Activated naive CD8-positive, alpha-beta T cell treated with anti-CD3 and anti-CD28 coated beads, Interleukin-2, amount 50 U/mL, for 24 hours (primary cell): ENCODE data around the gene SLC25A21.

Source experiments
- ATAC-seq: fragments of 150-1000 bp; cut with Tn5 transposase; one replicate; pipeline ENCODE4 v1.10.0; 2021
- DNase-seq: peaks from one replicate; pipeline ENCODE4 v3.0.0; 2021
- H3K27ac Mint-ChIP-seq: one replicate; pipeline ENCODE4 v1.8.0; 2021; ENCODE audit warnings: mild to moderate bottlenecking, mixed read lengths
- H3K27me3 Mint-ChIP-seq: one replicate; pipeline ENCODE4 v1.8.0; 2021; ENCODE audit warnings: mixed read lengths
- H3K36me3 Mint-ChIP-seq: one replicate; pipeline ENCODE4 v1.8.0; 2021; ENCODE audit warnings: low read depth, mixed read lengths
- H3K4me1 Mint-ChIP-seq: one replicate; pipeline ENCODE4 v1.8.0; 2021; ENCODE audit warnings: mixed read lengths
- H3K4me3 Mint-ChIP-seq: one replicate; pipeline ENCODE4 v1.8.0; 2021; ENCODE audit warnings: mild to moderate bottlenecking, moderate library complexity, mixed read lengths
- H3K9me3 Mint-ChIP-seq: one replicate; pipeline ENCODE4 v1.8.0; 2021; ENCODE audit warnings: mixed read lengths

Gene SLC25A21

DNA sequence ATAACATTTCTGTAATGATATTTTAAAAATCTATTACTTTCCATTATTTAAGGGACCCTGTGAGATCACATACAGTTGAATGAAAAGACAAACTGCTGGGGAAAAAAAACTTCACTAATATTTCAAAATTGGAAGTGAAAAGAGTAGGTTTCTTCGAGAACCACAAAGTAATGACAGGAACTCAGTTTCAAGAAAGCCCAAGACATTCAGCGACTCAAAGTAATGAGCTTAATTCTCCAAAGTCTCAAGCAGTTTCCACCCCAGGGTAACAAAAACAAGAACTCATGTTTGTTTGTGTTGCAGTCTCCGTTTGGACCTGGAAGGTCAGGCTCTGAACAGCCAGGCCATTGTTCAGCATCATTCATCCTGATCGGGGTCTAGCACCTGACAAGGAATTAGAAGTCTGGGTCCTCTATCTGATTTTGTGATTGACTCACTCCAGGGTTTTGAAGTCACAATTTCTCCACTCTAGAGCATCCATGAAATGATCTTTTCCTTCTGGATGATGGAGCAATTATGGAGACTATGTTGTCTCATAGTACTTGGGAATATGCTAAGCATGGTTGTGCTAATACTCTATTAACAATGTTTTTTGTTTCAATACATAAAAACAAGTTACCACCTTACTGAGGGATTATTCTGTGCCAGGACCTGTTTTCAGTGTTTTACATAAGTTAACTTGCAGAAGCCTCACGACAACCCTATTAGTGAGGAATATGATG, 126.9 kb downstream of the SLC25A21 start:
- Mint-ChIP-seq H3K4me1 (no peaks in the 10 kb centered on the region), H3K27ac (no peak overlapping the region), H3K9me3 (no peaks in the 10 kb centered on the region), H3K4me3 (no peak overlapping the region), H3K27me3 (no peaks in the 10 kb centered on the region), H3K36me3 (no peaks in the 10 kb centered on the region)
- no peak for ATAC-seq
- DNase-seq = no peak

DNA sequence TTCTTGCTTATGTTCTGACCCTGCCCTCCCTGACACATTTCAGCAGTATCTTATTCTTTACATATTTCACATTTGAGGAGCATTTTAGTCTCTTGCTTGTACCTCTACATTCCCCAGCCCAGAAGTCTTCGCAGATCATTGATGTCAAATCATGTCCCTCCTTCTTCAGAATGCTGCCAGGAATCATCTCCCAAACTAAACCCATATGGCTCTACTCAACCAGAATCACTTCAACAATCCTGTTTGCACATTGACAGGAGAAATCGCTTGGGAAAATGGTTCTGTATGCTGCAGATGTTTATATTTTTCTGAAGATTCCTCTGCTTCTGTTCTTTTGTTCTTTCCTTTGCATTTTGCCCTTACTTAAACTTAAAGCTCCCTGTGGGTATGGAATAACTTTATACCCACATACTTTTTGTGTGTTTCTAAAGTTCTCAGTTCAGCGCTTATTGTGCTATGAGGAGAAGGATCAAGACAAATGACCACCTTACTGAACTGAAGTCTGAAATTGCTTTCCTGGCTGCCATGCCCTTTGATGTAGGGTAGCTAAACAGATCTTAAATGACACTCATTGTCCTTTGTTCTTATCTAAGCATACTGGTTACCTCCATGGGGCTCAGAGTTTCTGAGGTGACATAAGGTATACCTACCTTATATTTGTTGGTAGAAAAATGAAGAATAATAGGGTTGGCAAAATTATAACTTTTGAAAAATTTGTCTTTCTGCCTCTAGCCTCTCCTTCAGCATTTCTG, 134.6 kb downstream of the SLC25A21 start:
- Mint-ChIP-seq H3K9me3 (peaks cover 5% of the 10 kb centered on the region), H3K27me3 (no peaks in the 10 kb centered on the region), H3K4me3 (no peak overlapping the region), H3K4me1 (no peaks in the 10 kb centered on the region), H3K36me3 (no peaks in the 10 kb centered on the region), H3K27ac (no peak overlapping the region)
- DNase-seq (no peak), ATAC-seq (no peak)

DNA sequence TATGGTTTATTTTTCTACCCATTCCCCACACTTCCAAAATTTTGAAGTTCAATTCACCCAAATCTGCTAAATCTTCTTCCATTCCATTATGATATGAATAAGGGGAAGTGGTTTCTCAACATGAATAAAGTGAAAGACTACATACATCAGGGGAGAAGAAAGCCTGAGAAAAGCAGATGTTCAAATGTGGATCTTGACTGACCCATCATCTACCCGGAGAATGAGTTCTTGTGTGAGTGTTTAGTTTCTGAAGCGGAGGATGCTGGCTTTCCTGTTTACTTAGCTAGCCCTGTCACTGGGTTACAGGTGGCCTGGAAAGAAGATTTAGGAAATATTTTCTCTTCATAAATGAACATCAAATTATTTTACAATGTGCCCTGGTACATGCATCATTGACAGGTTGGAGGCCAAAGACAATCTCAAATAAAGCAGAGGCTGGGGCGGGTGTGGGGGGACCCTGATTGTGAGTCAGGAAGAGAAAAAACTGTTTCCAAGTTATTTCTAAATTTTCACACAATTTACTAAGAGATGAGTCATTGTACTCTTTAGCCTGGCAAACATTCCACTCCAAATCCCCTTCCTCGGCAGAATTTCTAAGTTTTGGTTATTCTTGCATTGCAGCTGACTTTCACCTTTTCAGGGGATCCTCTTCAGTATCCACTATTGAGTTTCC, 135.6 kb downstream of the SLC25A21 start:
- H3K4me3 Mint-ChIP-seq = no peak overlapping the region
- ATAC-seq (no peak), DNase-seq (no peak)
- no peak overlapping the region for H3K27ac Mint-ChIP-seq
- no peaks in the 10 kb centered on the region for H3K36me3 Mint-ChIP-seq
- H3K27me3 Mint-ChIP-seq = no peaks in the 10 kb centered on the region
- H3K4me1 Mint-ChIP-seq = no peaks in the 10 kb centered on the region
- peaks cover 5% of the 10 kb centered on the region for H3K9me3 Mint-ChIP-seq

DNA sequence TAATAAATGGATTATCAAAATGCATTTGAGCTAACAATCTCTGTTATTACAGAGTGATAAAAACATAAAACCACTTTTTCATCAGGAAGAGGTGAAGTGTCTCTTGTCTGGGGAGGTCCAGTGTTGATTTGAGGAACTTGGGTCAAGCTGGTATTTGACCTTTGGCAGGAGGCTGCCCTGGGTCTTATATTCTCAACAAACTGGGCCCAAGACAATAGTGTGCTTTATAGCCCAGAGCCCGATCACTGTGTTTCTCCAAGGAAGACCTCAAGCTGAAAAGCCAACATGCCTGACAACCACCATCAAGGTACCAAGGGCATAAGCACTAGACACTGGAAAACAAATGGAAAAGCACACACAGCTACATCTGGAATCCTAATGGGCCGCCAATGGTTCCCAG, 137.0 kb downstream of the SLC25A21 start:
- H3K4me3 Mint-ChIP-seq = no peak overlapping the region
- H3K9me3 Mint-ChIP-seq = peaks cover 5% of the 10 kb centered on the region
- H3K27ac Mint-ChIP-seq = no peak overlapping the region
- H3K36me3 Mint-ChIP-seq = no peaks in the 10 kb centered on the region
- ATAC-seq (no peak), DNase-seq (no peak)
- no peaks in the 10 kb centered on the region for H3K27me3 Mint-ChIP-seq
- no peaks in the 10 kb centered on the region for H3K4me1 Mint-ChIP-seq

DNA sequence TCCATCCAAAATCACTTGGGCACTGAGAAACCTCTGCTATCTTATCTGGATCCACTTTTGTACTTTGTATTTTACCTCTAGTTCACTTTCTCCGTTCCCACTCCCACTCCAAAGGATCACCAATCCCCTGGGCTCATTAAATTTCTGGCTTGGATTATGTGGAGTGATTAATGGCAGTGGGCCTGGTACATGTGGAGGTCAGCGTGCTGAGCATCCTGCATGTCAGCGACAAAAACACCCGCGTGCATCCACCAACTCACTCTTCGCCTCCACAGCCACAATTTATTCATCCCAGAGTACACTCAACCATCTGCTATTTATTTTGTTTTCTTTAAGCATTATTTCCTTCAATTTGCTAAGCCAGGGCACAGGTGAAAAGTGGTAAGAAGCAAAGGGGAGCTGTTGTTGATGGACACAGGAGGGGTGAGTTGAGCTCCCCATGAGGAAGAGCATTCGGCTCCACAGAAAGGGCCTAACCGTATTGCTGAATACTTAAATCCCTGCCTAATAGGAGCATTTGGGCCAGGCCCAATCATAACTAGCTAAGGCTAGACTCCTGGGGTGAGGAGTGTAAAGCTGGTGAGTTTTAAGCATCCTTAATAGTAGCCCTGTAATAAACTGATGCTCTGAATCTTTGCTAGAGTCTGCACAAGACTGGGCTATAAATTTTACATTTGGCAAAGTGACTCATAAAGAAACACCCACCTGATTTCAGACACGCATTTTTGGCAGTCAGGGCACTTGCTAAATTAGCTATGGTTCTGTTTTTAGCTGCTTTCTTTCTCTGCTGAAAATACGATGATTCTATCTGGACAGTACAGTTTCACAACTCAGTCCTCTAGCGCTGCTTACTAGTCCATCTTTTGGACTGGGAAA, 137.8 kb downstream of the SLC25A21 start:
- ATAC-seq (no peak), DNase-seq (no peak)
- Mint-ChIP-seq H3K9me3 (peaks cover 4% of the 10 kb centered on the region), H3K4me1 (no peaks in the 10 kb centered on the region), H3K27ac (no peak overlapping the region), H3K27me3 (no peaks in the 10 kb centered on the region), H3K4me3 (no peak overlapping the region), H3K36me3 (no peaks in the 10 kb centered on the region)

DNA sequence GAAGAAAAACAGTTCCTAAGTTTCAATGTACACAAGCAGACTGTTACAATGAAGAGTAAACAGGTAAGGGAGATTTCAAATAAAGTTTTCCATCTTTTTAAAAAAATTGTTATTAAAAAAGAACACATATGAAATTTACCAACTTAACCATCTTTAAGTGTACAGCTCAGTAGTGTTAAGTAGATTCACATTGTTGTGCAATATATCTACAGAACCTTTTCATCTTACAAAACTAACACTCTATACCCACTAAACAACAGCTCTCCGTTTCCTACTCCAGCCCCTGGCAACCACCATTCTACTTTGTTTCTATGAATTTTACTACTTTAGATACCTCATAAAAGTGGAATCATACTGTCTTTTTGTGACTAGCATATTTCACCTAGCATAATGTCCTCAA, 139.5 kb downstream of the SLC25A21 start:
- no peak overlapping the region for H3K27ac Mint-ChIP-seq
- no peaks in the 10 kb centered on the region for H3K4me1 Mint-ChIP-seq
- DNase-seq (no peak), ATAC-seq (no peak)
- no peaks in the 10 kb centered on the region for H3K9me3 Mint-ChIP-seq
- no peak overlapping the region for H3K4me3 Mint-ChIP-seq
- no peaks in the 10 kb centered on the region for H3K27me3 Mint-ChIP-seq
- no peaks in the 10 kb centered on the region for H3K36me3 Mint-ChIP-seq

DNA sequence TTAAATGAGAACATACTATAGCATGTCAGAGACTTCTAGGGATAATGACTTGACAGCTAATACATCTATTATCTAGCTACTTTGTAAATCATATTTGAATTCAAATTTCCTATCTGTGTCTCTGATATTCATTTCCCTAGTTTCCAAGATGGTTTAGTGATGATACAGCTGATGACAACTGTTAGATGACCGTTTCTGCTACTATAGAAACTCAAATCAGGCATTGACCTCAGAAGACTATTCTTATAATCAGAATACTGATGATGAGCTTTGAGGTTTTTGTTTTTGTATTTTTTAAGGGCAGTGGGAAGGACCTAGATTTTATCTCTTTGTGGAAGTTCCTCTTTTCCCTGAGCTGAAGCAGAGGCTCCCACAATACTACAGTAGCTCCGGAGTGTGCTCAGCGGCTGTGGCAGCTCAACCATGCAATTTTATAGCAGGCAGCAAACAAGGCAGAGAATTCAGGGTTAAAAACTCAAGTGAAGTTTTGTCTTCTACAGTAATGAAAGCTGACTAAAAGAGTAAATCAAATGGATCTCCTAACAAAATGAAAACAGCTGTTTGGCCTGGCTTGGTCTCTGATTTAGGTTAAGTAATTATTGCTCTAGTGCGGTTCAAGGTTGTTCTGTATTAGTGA, 145.1 kb downstream of the SLC25A21 start:
- no peaks in the 10 kb centered on the region for H3K27me3 Mint-ChIP-seq
- H3K4me1 Mint-ChIP-seq = no peaks in the 10 kb centered on the region
- ATAC-seq (no peak), DNase-seq (no peak)
- no peak overlapping the region for H3K4me3 Mint-ChIP-seq
- peaks cover 3% of the 10 kb centered on the region for H3K9me3 Mint-ChIP-seq
- no peaks in the 10 kb centered on the region for H3K36me3 Mint-ChIP-seq
- H3K27ac Mint-ChIP-seq = no peak overlapping the region

DNA sequence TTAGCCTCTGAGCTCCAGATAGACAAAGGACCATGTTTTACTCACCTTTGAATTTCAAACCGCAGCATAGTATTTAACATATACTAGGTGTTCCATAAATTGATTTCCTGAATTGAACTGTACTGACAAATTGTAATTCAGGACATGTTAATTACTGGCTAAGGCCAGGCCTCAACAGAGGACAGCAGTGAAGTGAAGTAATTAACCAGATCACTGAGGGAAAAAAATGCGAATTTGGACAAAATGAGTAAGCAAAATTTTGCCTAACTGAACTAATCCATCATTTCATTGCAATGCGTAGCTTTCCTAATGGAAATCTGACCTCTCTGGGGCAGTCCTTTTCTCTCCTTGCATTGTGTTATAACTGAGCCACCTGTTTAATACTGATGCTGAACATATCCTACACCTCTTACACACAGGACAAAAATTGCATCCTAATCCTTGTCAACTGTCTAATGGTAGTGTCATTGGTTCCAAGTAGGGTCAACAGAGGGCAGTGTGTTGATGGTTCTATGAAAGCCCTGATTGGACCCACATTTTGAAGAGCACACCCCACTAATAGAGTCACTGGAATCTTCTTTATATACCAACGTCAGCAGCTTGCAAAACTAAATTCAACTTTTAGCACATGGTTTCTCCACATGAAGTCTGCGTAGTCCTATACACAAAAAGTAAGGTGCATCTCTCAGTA, 148.4 kb downstream of the SLC25A21 start:
- Mint-ChIP-seq H3K4me3 (no peak overlapping the region), H3K36me3 (no peaks in the 10 kb centered on the region), H3K27ac (no peak overlapping the region), H3K9me3 (peaks cover 3% of the 10 kb centered on the region), H3K4me1 (no peaks in the 10 kb centered on the region), H3K27me3 (no peaks in the 10 kb centered on the region)
- ATAC-seq (no peak), DNase-seq (no peak)

DNA sequence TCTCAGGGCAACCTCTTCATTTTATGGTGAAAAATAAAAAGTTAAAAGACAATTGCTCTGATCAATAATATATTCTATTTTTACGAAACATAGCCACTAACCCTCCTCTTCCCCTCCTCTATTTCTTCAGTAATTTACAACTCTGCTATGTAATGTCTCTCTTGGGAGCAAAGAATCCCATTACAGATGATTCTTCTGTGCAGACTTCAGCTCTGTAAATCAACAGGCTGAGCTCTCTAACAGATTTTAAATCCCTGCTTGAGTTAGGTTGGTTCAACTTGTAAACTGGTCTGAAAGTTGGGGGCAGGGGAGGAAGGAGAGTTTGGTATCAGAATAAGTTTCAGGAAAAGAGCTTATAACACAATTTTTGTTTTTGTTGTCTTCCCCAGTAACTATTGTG, 151.0 kb downstream of the SLC25A21 start:
- H3K4me3 Mint-ChIP-seq = no peak overlapping the region
- no peaks in the 10 kb centered on the region for H3K4me1 Mint-ChIP-seq
- ATAC-seq = no peak
- no peak overlapping the region for H3K27ac Mint-ChIP-seq
- DNase-seq = no peak
- H3K9me3 Mint-ChIP-seq = peaks cover 3% of the 10 kb centered on the region
- H3K36me3 Mint-ChIP-seq = no peaks in the 10 kb centered on the region
- H3K27me3 Mint-ChIP-seq = no peaks in the 10 kb centered on the region

DNA sequence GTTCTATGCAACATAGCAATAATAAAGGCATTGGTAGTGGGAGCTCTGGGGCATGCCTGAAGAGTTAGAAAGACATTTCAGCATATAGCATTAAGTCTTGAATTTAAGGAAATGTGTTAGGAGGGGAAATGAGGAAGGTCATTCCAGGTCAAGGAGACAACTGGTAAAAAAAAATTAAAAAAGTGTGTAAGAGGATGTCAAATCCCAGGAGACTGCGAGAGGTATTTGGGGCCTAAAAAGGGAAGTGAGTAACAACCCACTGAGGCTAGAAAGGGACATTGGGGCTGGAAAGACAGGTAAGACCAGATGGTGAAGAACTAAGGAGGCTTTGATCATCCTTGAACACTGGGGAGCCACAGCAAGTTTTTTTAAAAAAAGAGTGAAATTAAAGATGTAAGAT, 152.9 kb downstream of the SLC25A21 start:
- Mint-ChIP-seq H3K4me3 (no peak overlapping the region), H3K36me3 (no peaks in the 10 kb centered on the region), H3K27me3 (no peaks in the 10 kb centered on the region), H3K9me3 (peaks cover 3% of the 10 kb centered on the region), H3K4me1 (no peaks in the 10 kb centered on the region), H3K27ac (no peak overlapping the region)
- DNase-seq (no peak), ATAC-seq (no peak)

DNA sequence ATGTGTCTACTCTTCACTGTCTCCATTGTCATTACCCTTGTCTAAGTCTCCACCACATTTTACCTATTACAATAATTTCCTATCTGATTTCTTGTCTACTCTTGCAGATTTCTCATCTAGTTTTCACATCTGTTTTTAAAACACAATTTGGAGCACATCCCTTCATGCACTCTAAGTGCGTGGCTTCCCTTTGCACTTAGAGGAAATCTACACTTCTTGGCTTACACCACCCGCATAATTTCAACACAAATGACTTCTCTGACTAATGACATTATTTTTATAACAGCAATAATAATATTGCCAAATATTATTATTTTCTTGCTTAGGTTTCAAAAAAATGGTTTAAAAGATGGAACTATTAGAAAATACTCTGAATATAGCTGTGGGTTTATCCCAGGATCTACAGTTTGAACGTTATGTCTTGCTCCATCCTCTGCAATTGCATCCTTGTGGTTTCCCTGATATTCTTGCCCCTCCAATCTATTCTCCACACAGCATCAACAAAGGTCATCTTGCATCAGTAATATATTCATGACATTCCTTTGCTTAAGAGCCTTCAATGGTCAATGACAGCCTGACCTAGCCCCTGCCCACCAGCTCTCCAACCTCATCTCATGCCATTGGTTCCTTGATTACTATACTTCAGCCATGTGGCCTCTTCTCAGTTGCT, 153.7 kb downstream of the SLC25A21 start:
- H3K4me1 Mint-ChIP-seq = no peaks in the 10 kb centered on the region
- H3K27me3 Mint-ChIP-seq = no peaks in the 10 kb centered on the region
- no peak overlapping the region for H3K27ac Mint-ChIP-seq
- H3K4me3 Mint-ChIP-seq = no peak overlapping the region
- no peak for DNase-seq
- H3K36me3 Mint-ChIP-seq = no peaks in the 10 kb centered on the region
- ATAC-seq = no peak
- no peaks in the 10 kb centered on the region for H3K9me3 Mint-ChIP-seq

DNA sequence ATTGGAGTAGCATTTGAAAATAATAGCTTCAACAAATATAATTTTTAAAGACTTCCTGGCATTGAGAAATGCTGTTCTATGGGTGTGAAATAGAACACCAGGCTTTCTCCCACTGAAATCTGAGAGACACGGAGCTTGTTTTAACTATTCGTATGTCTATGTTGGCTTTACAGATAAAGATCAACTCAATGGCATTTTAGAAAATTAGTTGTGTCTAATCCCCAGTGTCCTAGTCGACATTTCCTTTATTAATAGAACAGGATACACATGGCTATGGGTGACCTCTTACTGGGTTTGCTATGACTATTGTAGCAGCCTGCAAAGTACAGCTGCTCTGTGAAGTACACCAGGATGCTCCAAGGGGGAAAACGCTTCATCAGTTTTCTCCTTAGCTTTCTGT, 159.3 kb downstream of the SLC25A21 start:
- no peaks in the 10 kb centered on the region for H3K27me3 Mint-ChIP-seq
- ATAC-seq (no peak), DNase-seq (no peak)
- no peak overlapping the region for H3K4me3 Mint-ChIP-seq
- no peaks in the 10 kb centered on the region for H3K9me3 Mint-ChIP-seq
- H3K36me3 Mint-ChIP-seq = no peaks in the 10 kb centered on the region
- no peak overlapping the region for H3K27ac Mint-ChIP-seq
- no peaks in the 10 kb centered on the region for H3K4me1 Mint-ChIP-seq

DNA sequence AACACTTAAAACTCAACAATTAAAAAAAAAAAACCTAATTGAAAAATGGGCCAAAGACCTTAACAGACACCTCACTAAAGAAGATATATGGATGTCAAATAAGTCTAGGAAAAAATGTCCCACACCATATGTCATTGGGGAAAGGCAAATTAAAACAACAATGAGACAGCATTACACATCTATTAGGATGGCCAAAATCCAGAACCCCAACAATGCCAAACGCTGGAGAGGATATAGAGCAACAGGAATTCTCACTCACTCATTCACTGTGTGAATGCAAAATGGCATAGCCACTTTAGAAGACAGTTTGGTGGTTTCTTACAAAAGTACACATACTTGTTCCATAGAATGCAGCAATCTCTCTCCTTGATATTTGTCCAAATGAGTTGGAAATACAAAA, 173.7 kb downstream of the SLC25A21 start:
- no peak overlapping the region for H3K27ac Mint-ChIP-seq
- no peak for DNase-seq
- H3K4me1 Mint-ChIP-seq = no peaks in the 10 kb centered on the region
- H3K4me3 Mint-ChIP-seq = no peak overlapping the region
- H3K36me3 Mint-ChIP-seq = no peaks in the 10 kb centered on the region
- no peaks in the 10 kb centered on the region for H3K27me3 Mint-ChIP-seq
- peaks cover 8% of the 10 kb centered on the region for H3K9me3 Mint-ChIP-seq
- no peak for ATAC-seq
